ENCODE measurements around the gene CRYBA2. TPM values are rescaled to one million over a fixed set of nuclear protein-coding genes. Genes with fewer than 3 reads are reported as not detected.

CRYBA2 gene
- total and polyA plus RNA-seq, 8 donors = 3.7 to 314 (median 13.2) TPM

- no peak for TF ChIP-seq CTCF (IDR thresholded peaks at IDR 0.05)
- 77 to 81% methylated on average over 18 of the region's 18 CpGs for WGBS, 2 donors
- H3K4me1 ChIP-seq = no peaks in the 10 kb centered on the region
- no peak for ATAC-seq
- H3K36me3 ChIP-seq = no peaks in the 10 kb centered on the region
- FAIRE-seq = no peak
- H3K4me3 ChIP-seq = no peak overlapping the region
- no peaks in the 10 kb centered on the region for H3K9me3 ChIP-seq
- intact Hi-C loops (cut with DNase I) = loop anchor here in 1 of 3 donors (10.0 kb wide), 1 partner anchor 129 kb away; no protein-coding TSS in a partner anchor
- H3K27ac ChIP-seq = no peak overlapping the region
- H3K27me3 ChIP-seq = no peaks in the 10 kb centered on the region
- DNase-seq = no peak
Measured at GRCh38 chr2:219025637-219026585, 32.7 kb upstream of the CRYBA2 start.

- TF ChIP-seq CTCF (IDR thresholded peaks at IDR 0.05) = no peak
- DNase-seq (no peak), ATAC-seq (no peak), FAIRE-seq (no peak)
- H3K4me1 ChIP-seq = no peaks in the 10 kb centered on the region
- 69 to 77% methylated on average over 11 of the region's 11 CpGs for WGBS, 2 donors
- no peak overlapping the region for H3K27ac ChIP-seq
- no peaks in the 10 kb centered on the region for H3K36me3 ChIP-seq
- H3K4me3 ChIP-seq = no peak overlapping the region
- intact Hi-C loops (cut with DNase I) = loop anchor here in 1 of 3 donors (10.0 kb wide), 1 partner anchor 131 kb away; no protein-coding TSS in a partner anchor
- H3K27me3 ChIP-seq = no peaks in the 10 kb centered on the region
- H3K9me3 ChIP-seq = no peaks in the 10 kb centered on the region
Measured at GRCh38 chr2:219024059-219024458, 30.8 kb upstream of the CRYBA2 start.

- Histone ChIP-seq H3K4me1 (no peaks in the 10 kb centered on the region), H3K9me3 (no peaks in the 10 kb centered on the region), H3K27ac (no peak overlapping the region), H3K36me3 (no peaks in the 10 kb centered on the region), H3K4me3 (no peak overlapping the region), H3K27me3 (no peaks in the 10 kb centered on the region)
- peak in 1 of 6 donors; percentile 28 for DNase-seq
- ATAC-seq = no peak
- no peak for TF ChIP-seq CTCF (IDR thresholded peaks at IDR 0.05)
- 72 to 82% methylated on average over 11 to 12 of the region's 12 CpGs for WGBS, 2 donors
- intact Hi-C loops (cut with DNase I) = loop anchor here in 1 of 3 donors (10.0 kb wide), 1 partner anchor 132 kb away; no protein-coding TSS in a partner anchor
- FAIRE-seq = no peak
Measured at GRCh38 chr2:219023045-219023605, 29.9 kb upstream of the CRYBA2 start.

GRCh38 chr2:219022616-219023015 is 29.4 kb upstream of the CRYBA2 start:
- WGBS, 2 donors = 77 to 85% methylated on average over 5 of the region's 5 CpGs
- Histone ChIP-seq H3K27ac (no peak overlapping the region), H3K9me3 (no peaks in the 10 kb centered on the region), H3K36me3 (no peaks in the 10 kb centered on the region), H3K27me3 (no peaks in the 10 kb centered on the region), H3K4me1 (no peaks in the 10 kb centered on the region), H3K4me3 (no peak overlapping the region)
- FAIRE-seq = no peak
- TF ChIP-seq CTCF (IDR thresholded peaks at IDR 0.05) = no peak
- peak in 1 of 6 donors; percentile 24 for DNase-seq
- ATAC-seq = no peak
- intact Hi-C loops (cut with DNase I) = loop anchor here in 1 of 3 donors (10.0 kb wide), 1 partner anchor 132 kb away; no protein-coding TSS in a partner anchor

Data from pancreas (tissue), 10 donors.